Activated CD4-positive, alpha-beta T cell treated with anti-CD3 and anti-CD28 coated beads for 48 hours (primary cell): ENCODE results near the gene ZFYVE28.
"Not testable (repeated sequence)": the region's sequence is repeated elsewhere in the genome, so short reads cannot be mapped to it uniquely, and the experiment has no call there.

Experiments
- DNase-seq: peaks from one replicate; pipeline ENCODE4 v3.0.0-alpha.2; 2020

Gene ZFYVE28

GRCh38 chr4:2243681-2244380 lies 174.6 kb downstream of the ZFYVE28 start:
- DNase-seq: peak; percentile 11

- peak; percentile 99 for DNase-seq
These were observed 176.8 kb downstream of the ZFYVE28 start, which contains the start of the genes HAUS3 and POLN for GRCh38 chr4:2241410-2242353. Gene HAUS3, minus strand, starts transcription at chr4:2242121. Its CDS starts 1,175 bp downstream, at chr4:2240946. Gene POLN, minus strand, starts transcription at chr4:2242121. Its CDS starts 12,890 bp downstream, at chr4:2229231.

- DNase-seq: no peak
These were observed 177.4 kb downstream of the ZFYVE28 start for GRCh38 chr4:2241003-2241402.

GRCh38 chr4:2236944-2237666 lies 181.3 kb downstream of the ZFYVE28 start:
- no peak for DNase-seq

GRCh38 chr4:2231082-2231481 lies 187.4 kb downstream of the ZFYVE28 start:
- no peak for DNase-seq

GRCh38 chr4:2226261-2226660 lies 192.2 kb downstream of the ZFYVE28 start:
- no peak for DNase-seq

- DNase-seq: no peak
These were observed 195.6 kb downstream of the ZFYVE28 start for GRCh38 chr4:2222838-2223237.

- DNase-seq: not testable (repeated sequence)
These were observed 197.1 kb downstream of the ZFYVE28 start for GRCh38 chr4:2221378-2221777.

GRCh38 chr4:2220016-2220630 lies 198.3 kb downstream of the ZFYVE28 start:
- peak; percentile 84 for DNase-seq
